Loucy (cell line): ENCODE results near the gene DENND10.

Experiments
- H2AFZ ChIP-seq: fragments of 200-600 bp; sonication (generic); 2 replicates; pipeline ENCODE4 v1.6.0; 2016; ENCODE audit warnings: antibody characterized with exemption, mild to moderate bottlenecking, low read length, moderate library complexity
- H3F3A ChIP-seq: fragments of 200-600 bp; 2 replicates; pipeline ENCODE4 v1.6.0; 2016; ENCODE audit warnings: antibody characterized with exemption, low read depth, mild to moderate bottlenecking
- H3K27me3 ChIP-seq: fragments of 200-600 bp; sonication (generic); 2 replicates; pipeline ENCODE4 v1.6.1; 2014; ENCODE audit warnings: low read length, mild to moderate bottlenecking; ENCODE audit not compliant: insufficient read depth, poor library complexity, severe bottlenecking
- H3K36me3 ChIP-seq: fragments of 200-600 bp; sonication (generic); 2 replicates; pipeline ENCODE4 v1.6.1; 2016; ENCODE audit warnings: low read length; ENCODE audit not compliant: insufficient read depth
- H3K4me1 ChIP-seq: fragments of 200-600 bp; sonication (generic); 2 replicates; pipeline ENCODE4 v1.5.1; 2014; ENCODE audit warnings: low read length, mild to moderate bottlenecking; ENCODE audit not compliant: insufficient read depth, poor library complexity, severe bottlenecking
- H3K4me2 ChIP-seq: fragments of 200-600 bp; sonication (generic); 2 replicates; pipeline ENCODE4 v1.6.0; 2014; ENCODE audit warnings: antibody characterized with exemption, low read length, low read depth, mild to moderate bottlenecking; ENCODE audit not compliant: poor library complexity, severe bottlenecking
- H3K4me3 ChIP-seq: fragments of 200-600 bp; sonication (generic); 2 replicates; pipeline ENCODE4 v1.5.1; 2014; ENCODE audit warnings: low read length, mild to moderate bottlenecking, mixed read lengths; ENCODE audit not compliant: poor library complexity, severe bottlenecking
- H3K79me2 ChIP-seq: fragments of 200-600 bp; sonication (generic); 2 replicates; pipeline ENCODE4 v1.6.1; 2014; ENCODE audit warnings: low read length; ENCODE audit not compliant: insufficient read depth
- H3K9ac ChIP-seq: fragments of 200-600 bp; sonication (generic); 2 replicates; pipeline ENCODE4 v1.6.0; 2014; ENCODE audit warnings: mild to moderate bottlenecking, low read depth, low read length, moderate library complexity; ENCODE audit not compliant: poor library complexity, severe bottlenecking
- H3K9me2 ChIP-seq: fragments of 200-600 bp; sonication (generic); replicated peaks from 2 replicates; pipeline ENCODE4 v1.6.1; 2016; ENCODE audit warnings: low read depth, low read length, mixed read lengths
- H3K9me3 ChIP-seq: fragments of 200-600 bp; sonication (generic); 2 replicates; pipeline ENCODE4 v1.6.1; 2014; ENCODE audit warnings: mild to moderate bottlenecking, antibody characterized with exemption, low read length, low read depth; ENCODE audit not compliant: insufficient read depth
- H4K20me1 ChIP-seq: fragments of 200-600 bp; sonication (generic); 2 replicates; pipeline ENCODE4 v1.6.0; 2014; ENCODE audit warnings: antibody characterized with exemption, low read length, mild to moderate bottlenecking; ENCODE audit not compliant: insufficient read depth, poor library complexity, severe bottlenecking
- CTCF ChIP-seq: fragments of 200-600 bp; sonication (generic); conservative IDR thresholded peaks from 2 replicates; pipeline ENCODE4 v1.5.1; 2014; ENCODE audit warnings: mild to moderate bottlenecking, antibody characterized with exemption, low read length
- EZH2phosphoT487 ChIP-seq: fragments of 200-600 bp; IDR thresholded peaks from 2 replicates; pipeline ENCODE4 v1.6.1; 2018; ENCODE audit warnings: antibody characterized with exemption, mild to moderate bottlenecking, moderate library complexity, borderline replicate concordance

The DENND10 gene

DNA sequence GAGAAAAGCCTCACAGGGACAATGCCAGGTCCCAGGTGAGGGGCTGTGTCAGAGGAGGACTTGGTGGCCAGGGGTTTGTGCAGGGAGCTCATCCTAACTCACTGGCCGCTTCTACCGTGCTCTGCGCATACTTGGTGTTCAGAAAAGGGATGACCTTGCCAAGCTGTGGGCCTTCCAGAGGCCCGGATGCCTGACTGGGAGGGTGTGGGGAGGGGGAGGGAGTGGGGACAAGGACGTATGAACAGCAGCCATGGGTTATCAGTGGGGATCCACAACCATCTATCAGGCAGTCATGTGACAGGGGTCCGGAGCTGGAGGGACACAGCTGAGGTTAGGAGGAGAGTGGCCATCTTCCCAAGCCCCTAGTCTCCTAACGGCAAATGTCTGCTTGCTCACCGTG lies 55.4 kb downstream of the DENND10 start:
- no peaks in the 10 kb centered on the region for H3K27me3 ChIP-seq
- no peaks in the 10 kb centered on the region; the same call in 1 of the 2 replicates for H3F3A ChIP-seq
- no peaks in the 10 kb centered on the region for H4K20me1 ChIP-seq

DNA sequence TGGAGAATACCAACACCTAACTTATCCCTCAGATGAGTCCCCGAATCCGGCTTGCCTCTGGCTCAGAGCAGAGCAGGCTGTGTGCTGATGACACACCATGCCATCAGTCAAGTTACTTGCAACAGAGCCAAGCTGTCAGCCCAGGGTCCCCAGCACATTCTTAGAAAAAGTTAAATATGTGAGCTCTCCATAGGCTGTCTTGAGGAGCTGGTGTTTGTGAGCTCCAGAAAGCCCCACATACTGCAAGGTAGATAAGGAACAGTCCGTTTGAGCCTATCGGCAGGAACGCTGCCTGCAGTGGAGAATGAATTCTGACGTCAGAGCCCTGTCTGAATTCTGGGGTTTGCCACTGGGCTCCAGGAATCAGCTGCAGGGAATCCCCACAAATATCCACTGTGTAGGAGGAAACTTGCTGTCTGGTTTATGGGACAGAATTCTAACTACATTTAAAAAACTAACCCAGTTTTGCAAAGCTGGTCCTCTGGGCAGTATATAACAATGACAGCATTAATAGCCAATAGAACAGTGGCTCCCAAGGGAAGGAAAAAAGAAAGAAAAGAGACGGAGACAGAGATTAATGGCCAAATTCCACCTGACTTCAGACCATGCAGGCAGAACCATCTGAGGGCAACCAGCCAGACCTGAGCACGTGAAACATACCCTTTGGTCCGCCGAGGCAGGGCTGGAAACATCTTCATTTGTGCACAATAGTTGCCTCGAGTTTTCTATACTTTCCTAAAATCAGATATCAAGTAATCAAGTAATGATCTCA lies 58.0 kb downstream of the DENND10 start:
- Histone ChIP-seq H2AFZ (no peak overlapping the region), H3F3A (peaks cover 5% of the 10 kb centered on the region; the same call in 1 of the 2 replicates), H3K9ac (no peak overlapping the region), H3K4me2 (no peak overlapping the region), H3K36me3 (no peaks in the 10 kb centered on the region), H3K9me2 (no peaks in the 10 kb centered on the region), H3K4me3 (no peak overlapping the region), H3K79me2 (peaks cover 8% of the 10 kb centered on the region), H3K4me1 (peaks cover 29% of the 10 kb centered on the region), H3K27me3 (no peaks in the 10 kb centered on the region), H4K20me1 (no peaks in the 10 kb centered on the region), H3K9me3 (no peaks in the 10 kb centered on the region)
- TF ChIP-seq EZH2phosphoT487: no peak
- TF ChIP-seq CTCF: no peak

More for the DNA sequence above, 55.4 kb downstream of the DENND10 start:
- no peak overlapping the region for H3K4me2 ChIP-seq
- H3K36me3 ChIP-seq: 0 out of 2 replicates have a peak, but pooled peaks cover 5% of the 10 kb centered on the region
- no peak overlapping the region for H3K4me3 ChIP-seq
- H3K79me2 ChIP-seq: peaks cover 4% of the 10 kb centered on the region; the same call in 1 of the 2 replicates
- no peak overlapping the region for H3K9ac ChIP-seq
- H3K4me1 ChIP-seq: peaks cover 14% of the 10 kb centered on the region
- H3K9me2 ChIP-seq: no peaks in the 10 kb centered on the region
- H2AFZ ChIP-seq: no peak overlapping the region
- H3K9me3 ChIP-seq: no peaks in the 10 kb centered on the region
- no peak for TF ChIP-seq CTCF
- TF ChIP-seq EZH2phosphoT487: no peak

DNA sequence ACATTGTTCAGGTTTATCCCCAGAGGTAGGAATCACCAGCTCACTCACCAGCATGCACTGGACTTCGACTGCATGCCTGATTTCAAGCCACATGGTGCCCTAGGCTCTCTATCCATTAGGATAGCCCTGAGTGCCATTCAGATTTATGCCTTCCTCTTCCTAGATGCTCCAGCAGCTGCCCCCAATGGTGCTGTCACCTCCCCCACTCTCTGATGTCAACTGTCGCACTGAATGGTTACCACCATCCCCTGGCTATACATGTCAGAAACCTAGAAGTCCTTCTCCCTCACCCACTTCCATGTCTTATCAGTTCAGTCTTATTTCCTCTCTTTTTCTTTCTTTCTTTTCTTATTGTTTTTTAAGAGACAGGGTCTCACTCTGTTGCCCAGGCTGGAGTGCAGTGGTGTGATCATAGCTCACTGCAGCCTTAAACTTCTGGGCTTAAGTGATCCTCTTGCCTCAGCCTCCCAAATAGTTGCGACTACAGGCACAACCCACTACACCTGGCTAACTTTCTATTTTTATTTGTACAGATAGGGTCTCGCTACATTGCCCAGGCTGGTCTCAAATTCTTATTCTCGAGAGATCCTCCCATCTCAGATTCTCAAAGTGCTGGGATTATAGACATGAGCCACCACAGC lies 58.7 kb downstream of the DENND10 start:
- no peaks in the 10 kb centered on the region for H3K27me3 ChIP-seq
- no peak overlapping the region for H2AFZ ChIP-seq
- peaks cover 8% of the 10 kb centered on the region for H3K79me2 ChIP-seq
- no peak overlapping the region for H3K4me3 ChIP-seq
- H3K36me3 ChIP-seq: peaks cover 6% of the 10 kb centered on the region; the same call in 1 of the 2 replicates
- H3F3A ChIP-seq: peaks cover 5% of the 10 kb centered on the region; the same call in 1 of the 2 replicates
- no peak overlapping the region for H3K9ac ChIP-seq
- no peaks in the 10 kb centered on the region for H3K9me3 ChIP-seq
- H3K4me1 ChIP-seq: peaks cover 29% of the 10 kb centered on the region
- TF ChIP-seq EZH2phosphoT487 (no peak), CTCF (no peak)
- no peaks in the 10 kb centered on the region for H4K20me1 ChIP-seq
- H3K4me2 ChIP-seq: no peak overlapping the region
- H3K9me2 ChIP-seq: no peaks in the 10 kb centered on the region
